HG03558 (cell line): ENCODE results near the gene HS6ST2.
"Not testable (repeated sequence)": the region's sequence is repeated elsewhere in the genome, so short reads cannot be mapped to it uniquely, and the experiment has no call there.

Source experiments
- ATAC-seq: cut with Tn5 transposase; IDR thresholded peaks from one replicate; pipeline ENCODE4 v1.9.1; 2021; ENCODE audit warnings: moderate number of reproducible peaks; ENCODE audit not compliant: unreplicated experiment; ENCODE audit errors: extremely low read depth

HS6ST2 gene

GRCh38 chrX:132958091-132958703 is at the start of gene HS6ST2:
HS6ST2 (minus strand) TSS chrX:132958629.
- no peak for ATAC-seq

GRCh38 chrX:133007458-133007857 is 49.0 kb upstream of the HS6ST2 start:
- no peak for ATAC-seq

GRCh38 chrX:133005616-133006015 is 47.2 kb upstream of the HS6ST2 start:
- no peak for ATAC-seq

GRCh38 chrX:133005042-133005441 is 46.6 kb upstream of the HS6ST2 start:
- no peak for ATAC-seq

GRCh38 chrX:132999209-132999608 is 40.8 kb upstream of the HS6ST2 start:
- no peak for ATAC-seq

- no peak for ATAC-seq
Measured at GRCh38 chrX:132990835-132991234, 32.4 kb upstream of the HS6ST2 start.

GRCh38 chrX:132986556-132986955 is 28.1 kb upstream of the HS6ST2 start:
- no peak for ATAC-seq

- ATAC-seq: no peak
Measured at GRCh38 chrX:132984058-132984650, 25.7 kb upstream of the HS6ST2 start.

- ATAC-seq: no peak
Measured at GRCh38 chrX:132983496-132983895, 25.1 kb upstream of the HS6ST2 start.

GRCh38 chrX:132980035-132980434 is 21.6 kb upstream of the HS6ST2 start:
- ATAC-seq: not testable (repeated sequence)

GRCh38 chrX:132968296-132968949 is 10.0 kb upstream of the HS6ST2 start:
- no peak for ATAC-seq

- ATAC-seq: no peak
Measured at GRCh38 chrX:132967049-132967448, 8.6 kb upstream of the HS6ST2 start.

- ATAC-seq: no peak
Measured at GRCh38 chrX:132965461-132965860, 7.0 kb upstream of the HS6ST2 start.

- no peak for ATAC-seq
Measured at GRCh38 chrX:132961511-132961910, 3.1 kb upstream of the HS6ST2 start.

GRCh38 chrX:132957211-132958090 is 978 bp downstream of the HS6ST2 start:
- no peak for ATAC-seq

GRCh38 chrX:132956421-132957210 is 1.8 kb downstream of the HS6ST2 start:
- no peak for ATAC-seq

GRCh38 chrX:132955690-132956089 is 2.7 kb downstream of the HS6ST2 start:
- no peak for ATAC-seq

GRCh38 chrX:132954323-132954722 is 4.1 kb downstream of the HS6ST2 start:
- no peak for ATAC-seq

- ATAC-seq: no peak
Measured at GRCh38 chrX:132953354-132953753, 5.1 kb downstream of the HS6ST2 start.

- ATAC-seq: no peak
Measured at GRCh38 chrX:132948648-132949260, 9.7 kb downstream of the HS6ST2 start.
